ENCODE results near the gene FA2H.

The FA2H gene

GRCh38 chr16:74682556-74682955, 92.1 kb downstream of the FA2H start:
- Histone ChIP-seq H4K12ac (ENCODE audit: low read depth, low read length) (no peak overlapping the region), H3K9me3 (ENCODE audit: insufficient read depth, low read depth, low read length) (no peaks in the 10 kb centered on the region), H2AFZ (ENCODE audit: insufficient read depth, low read length, poor library complexity) (no peak overlapping the region), H3K27me3 (ENCODE audit: insufficient read depth, low read length) (no peaks in the 10 kb centered on the region), H3K14ac (ENCODE audit: low read length) (no peak overlapping the region), H3K18ac (ENCODE audit: low read length) (no peak overlapping the region), H2BK12ac (ENCODE audit: low read length) (no peak overlapping the region), H3K23ac (ENCODE audit: low read length) (no peak overlapping the region), H3K4ac (ENCODE audit: low read depth, low read length) (no peak overlapping the region), H3K27ac (ENCODE audit: low read depth, low read length) (no peak overlapping the region), H3K9ac (ENCODE audit: low read length) (no peak overlapping the region), H3K4me3 (ENCODE audit: low read depth, low read length) (no peak overlapping the region), H3K4me1 (ENCODE audit: control insufficient read depth in 1 of 2, insufficient read depth in 2 of 2, low read length in 2 of 2) (peaks cover 3 to 4% of the 10 kb centered on the region in 2 experiments), H2AK5ac (ENCODE audit: low read length) (no peak overlapping the region), H3K36me3 (ENCODE audit: control insufficient read depth in 1 of 2, insufficient read depth in 2 of 2, low read length in 2 of 2) (no peaks in the 10 kb centered on the region), H2BK5ac (ENCODE audit: low read depth, low read length, poor library complexity) (no peak overlapping the region), H4K8ac (ENCODE audit: low read depth, low read length) (no peak overlapping the region), H3K4me2 (ENCODE audit: low read length) (no peak overlapping the region), H2BK120ac (ENCODE audit: insufficient read depth, low read length, poor library complexity) (no peak overlapping the region), H3K79me2 (ENCODE audit: control insufficient read depth, insufficient read depth, low read length, poor library complexity) (no peaks in the 10 kb centered on the region), H4K91ac (ENCODE audit: low read depth, low read length) (no peak overlapping the region), H3K79me1 (ENCODE audit: low read length) (no peaks in the 10 kb centered on the region)
- DNase-seq: no peak
- no CpG with 5 or more reads among the region's 11 CpGs for WGBS (ENCODE audit: extremely low coverage, insufficient coverage, insufficient read length)

GRCh38 chr16:74680681-74681080, 93.9 kb downstream of the FA2H start:
- no peak overlapping the region for H3K18ac ChIP-seq (ENCODE audit: low read length)
- H3K27me3 ChIP-seq (ENCODE audit: insufficient read depth, low read length): no peaks in the 10 kb centered on the region
- whole genome bisulfite sequencing (ENCODE audit: extremely low coverage, insufficient coverage, insufficient read length): no CpG with 5 or more reads among the region's 6 CpGs
- H2BK5ac ChIP-seq (ENCODE audit: low read depth, low read length, poor library complexity): no peak overlapping the region
- no peak overlapping the region for H3K9ac ChIP-seq (ENCODE audit: low read length)
- no peak overlapping the region for H3K4me2 ChIP-seq (ENCODE audit: low read length)
- H2AK5ac ChIP-seq (ENCODE audit: low read length): no peak overlapping the region
- DNase-seq: no peak
- no peak overlapping the region for H2AFZ ChIP-seq (ENCODE audit: insufficient read depth, low read length, poor library complexity)
- no peak overlapping the region for H3K4me3 ChIP-seq (ENCODE audit: low read depth, low read length)
- no peak overlapping the region for H2BK120ac ChIP-seq (ENCODE audit: insufficient read depth, low read length, poor library complexity)
- no peak overlapping the region for H2BK12ac ChIP-seq (ENCODE audit: low read length)
- no peaks in the 10 kb centered on the region for H3K9me3 ChIP-seq (ENCODE audit: insufficient read depth, low read depth, low read length)
- no peak overlapping the region for H3K27ac ChIP-seq (ENCODE audit: low read depth, low read length)
- H3K4me1 ChIP-seq (ENCODE audit: control insufficient read depth in 1 of 2, insufficient read depth in 2 of 2, low read length in 2 of 2): peaks cover 3 to 4% of the 10 kb centered on the region in 2 experiments
- H3K79me1 ChIP-seq (ENCODE audit: low read length): no peaks in the 10 kb centered on the region
- no peak overlapping the region for H4K8ac ChIP-seq (ENCODE audit: low read depth, low read length)
- H4K91ac ChIP-seq (ENCODE audit: low read depth, low read length): no peak overlapping the region
- no peaks in the 10 kb centered on the region for H3K79me2 ChIP-seq (ENCODE audit: control insufficient read depth, insufficient read depth, low read length, poor library complexity)
- no peak overlapping the region for H4K12ac ChIP-seq (ENCODE audit: low read depth, low read length)
- H3K4ac ChIP-seq (ENCODE audit: low read depth, low read length): no peak overlapping the region
- H3K14ac ChIP-seq (ENCODE audit: low read length): no peak overlapping the region
- no peaks in the 10 kb centered on the region for H3K36me3 ChIP-seq (ENCODE audit: control insufficient read depth in 1 of 2, insufficient read depth in 2 of 2, low read length in 2 of 2)
- no peak overlapping the region for H3K23ac ChIP-seq (ENCODE audit: low read length)

GRCh38 chr16:74679983-74680382, 94.6 kb downstream of the FA2H start:
- no peaks in the 10 kb centered on the region for H3K79me2 ChIP-seq (ENCODE audit: control insufficient read depth, insufficient read depth, low read length, poor library complexity)
- no peak overlapping the region for H2BK12ac ChIP-seq (ENCODE audit: low read length)
- no peaks in the 10 kb centered on the region for H3K36me3 ChIP-seq (ENCODE audit: control insufficient read depth in 1 of 2, insufficient read depth in 2 of 2, low read length in 2 of 2)
- H3K4me2 ChIP-seq (ENCODE audit: low read length): no peak overlapping the region
- no peak overlapping the region for H2BK120ac ChIP-seq (ENCODE audit: insufficient read depth, low read length, poor library complexity)
- no peak overlapping the region for H3K14ac ChIP-seq (ENCODE audit: low read length)
- H4K8ac ChIP-seq (ENCODE audit: low read depth, low read length): no peak overlapping the region
- H3K27ac ChIP-seq (ENCODE audit: low read depth, low read length): no peak overlapping the region
- H3K18ac ChIP-seq (ENCODE audit: low read length): no peak overlapping the region
- no peak overlapping the region for H4K91ac ChIP-seq (ENCODE audit: low read depth, low read length)
- no peaks in the 10 kb centered on the region for H3K9me3 ChIP-seq (ENCODE audit: insufficient read depth, low read depth, low read length)
- no peak overlapping the region for H3K4ac ChIP-seq (ENCODE audit: low read depth, low read length)
- H3K27me3 ChIP-seq (ENCODE audit: insufficient read depth, low read length): no peaks in the 10 kb centered on the region
- no CpG with 5 or more reads among the region's 2 CpGs for WGBS (ENCODE audit: extremely low coverage, insufficient coverage, insufficient read length)
- no peak overlapping the region for H2AFZ ChIP-seq (ENCODE audit: insufficient read depth, low read length, poor library complexity)
- H2BK5ac ChIP-seq (ENCODE audit: low read depth, low read length, poor library complexity): no peak overlapping the region
- peak overlapping the region; percentile 41 for H3K9ac ChIP-seq (ENCODE audit: low read length)
- no peak overlapping the region for H3K23ac ChIP-seq (ENCODE audit: low read length)
- peak in 1 of 2 donors; percentile 12 for DNase-seq
- no peak overlapping the region for H2AK5ac ChIP-seq (ENCODE audit: low read length)
- H3K4me1 ChIP-seq (ENCODE audit: control insufficient read depth in 1 of 2, insufficient read depth in 2 of 2, low read length in 2 of 2): peaks cover 3 to 4% of the 10 kb centered on the region in 2 experiments
- no peaks in the 10 kb centered on the region for H3K79me1 ChIP-seq (ENCODE audit: low read length)
- H3K4me3 ChIP-seq (ENCODE audit: low read depth, low read length): no peak overlapping the region
- no peak overlapping the region for H4K12ac ChIP-seq (ENCODE audit: low read depth, low read length)

- H3K18ac ChIP-seq (ENCODE audit: low read length): no peak overlapping the region
- no peaks in the 10 kb centered on the region for H3K27me3 ChIP-seq (ENCODE audit: insufficient read depth, low read length)
- H3K79me1 ChIP-seq (ENCODE audit: low read length): no peaks in the 10 kb centered on the region
- WGBS (ENCODE audit: extremely low coverage, insufficient coverage, insufficient read length): no CpG with 5 or more reads among the region's 4 CpGs
- H3K36me3 ChIP-seq (ENCODE audit: control insufficient read depth in 1 of 2, insufficient read depth in 2 of 2, low read length in 2 of 2): no peaks in the 10 kb centered on the region
- H4K8ac ChIP-seq (ENCODE audit: low read depth, low read length): no peak overlapping the region
- H3K27ac ChIP-seq (ENCODE audit: low read depth, low read length): no peak overlapping the region
- no peak overlapping the region for H3K23ac ChIP-seq (ENCODE audit: low read length)
- H2BK5ac ChIP-seq (ENCODE audit: low read depth, low read length, poor library complexity): no peak overlapping the region
- H2AK5ac ChIP-seq (ENCODE audit: low read length): no peak overlapping the region
- H3K9ac ChIP-seq (ENCODE audit: low read length): no peak overlapping the region
- no peak overlapping the region for H3K4me2 ChIP-seq (ENCODE audit: low read length)
- no peak overlapping the region for H2BK120ac ChIP-seq (ENCODE audit: insufficient read depth, low read length, poor library complexity)
- no peak for DNase-seq
- no peak overlapping the region for H4K91ac ChIP-seq (ENCODE audit: low read depth, low read length)
- no peak overlapping the region for H3K14ac ChIP-seq (ENCODE audit: low read length)
- H3K79me2 ChIP-seq (ENCODE audit: control insufficient read depth, insufficient read depth, low read length, poor library complexity): no peaks in the 10 kb centered on the region
- H3K9me3 ChIP-seq (ENCODE audit: insufficient read depth, low read depth, low read length): no peaks in the 10 kb centered on the region
- no peak overlapping the region for H3K4me3 ChIP-seq (ENCODE audit: low read depth, low read length)
- no peak overlapping the region for H2AFZ ChIP-seq (ENCODE audit: insufficient read depth, low read length, poor library complexity)
- peaks cover 3 to 4% of the 10 kb centered on the region in 2 experiments for H3K4me1 ChIP-seq (ENCODE audit: control insufficient read depth in 1 of 2, insufficient read depth in 2 of 2, low read length in 2 of 2)
- H4K12ac ChIP-seq (ENCODE audit: low read depth, low read length): no peak overlapping the region
- H3K4ac ChIP-seq (ENCODE audit: low read depth, low read length): no peak overlapping the region
- H2BK12ac ChIP-seq (ENCODE audit: low read length): no peak overlapping the region
Observed at GRCh38 chr16:74677868-74678267, 96.8 kb downstream of the FA2H start.
